Endothelial cell of umbilical vein (primary cell): ENCODE measurements around the gene RAPGEF4.

ENCODE experiments used
- EZH2 ChIP-seq: IDR thresholded peaks from 2 replicates; pipeline ENCODE4 v1.6.1; 2012; ENCODE audit warnings: borderline replicate concordance, low read depth, mild to moderate bottlenecking, moderate library complexity, low read length, inconsistent platforms; ENCODE audit not compliant: severe bottlenecking
- JUN ChIP-seq: IDR thresholded peaks from 2 replicates; pipeline ENCODE4 v1.6.1; 2011; ENCODE audit warnings: borderline replicate concordance, low read depth; ENCODE audit not compliant: insufficient read length, insufficient read depth
- POLR2A ChIP-seq: IDR thresholded peaks from 2 replicates; pipeline ENCODE4 v1.6.1; 2012; ENCODE audit warnings: low read depth, mild to moderate bottlenecking, control low read depth, low read length
- POLR2AphosphoS5 ChIP-seq: IDR thresholded peaks from 2 replicates; pipeline ENCODE4 v1.6.1; 2012; ENCODE audit warnings: low read depth, mild to moderate bottlenecking, control low read depth, low read length, moderate library complexity; ENCODE audit not compliant: insufficient read depth
- TF ChIP-seq, protein P1 (sequence below), 2 donors: IDR thresholded peaks; 1 replicate in 1 of 2; 2 replicates in 1 of 2; pipeline ENCODE4 v1.5.1; 2011; ENCODE audit warnings: low read length in 2 of 2, mild to moderate bottlenecking in 2 of 2, moderate library complexity in 2 of 2, control low read depth in 1 of 2, inconsistent platforms in 1 of 2, low read depth in 1 of 2; ENCODE audit not compliant: insufficient read depth in 1 of 2; ENCODE audit errors: extremely low read depth in 1 of 2

DNA sequence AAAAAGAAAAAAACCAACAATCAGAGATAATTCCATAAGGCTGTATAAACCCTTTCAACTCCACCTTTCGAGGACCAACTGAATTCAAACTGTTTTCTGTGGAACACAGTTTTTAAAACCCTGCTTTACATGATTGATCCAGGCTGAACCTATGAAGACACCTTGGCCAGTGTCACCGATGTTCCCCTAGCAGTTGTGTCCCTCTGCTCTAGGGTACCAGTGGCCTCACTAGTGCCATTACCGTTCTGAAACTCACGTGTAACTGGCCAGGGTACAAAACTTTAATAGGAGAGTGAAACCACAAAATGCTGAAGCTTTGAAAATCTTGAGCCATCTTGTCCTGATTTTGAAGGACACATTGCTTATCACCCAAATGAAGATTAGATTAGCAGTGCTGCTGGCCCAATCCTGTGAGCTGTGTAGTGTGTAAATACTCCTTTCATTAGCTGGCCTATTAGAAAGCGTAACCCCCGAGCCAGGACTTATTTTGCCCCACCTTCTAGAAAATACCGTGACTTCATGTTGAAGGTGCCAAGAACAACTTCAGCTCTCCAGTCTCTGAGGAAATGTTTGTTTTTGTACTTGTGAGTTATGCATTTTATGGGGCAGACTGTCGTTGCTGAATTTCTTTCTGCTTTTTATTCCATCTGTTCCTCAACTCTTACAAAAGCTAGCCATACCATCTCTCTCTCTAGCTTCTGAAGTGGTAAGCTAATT, 192.2 kb downstream of the RAPGEF4 start:
- TF ChIP-seq, protein P1, sequence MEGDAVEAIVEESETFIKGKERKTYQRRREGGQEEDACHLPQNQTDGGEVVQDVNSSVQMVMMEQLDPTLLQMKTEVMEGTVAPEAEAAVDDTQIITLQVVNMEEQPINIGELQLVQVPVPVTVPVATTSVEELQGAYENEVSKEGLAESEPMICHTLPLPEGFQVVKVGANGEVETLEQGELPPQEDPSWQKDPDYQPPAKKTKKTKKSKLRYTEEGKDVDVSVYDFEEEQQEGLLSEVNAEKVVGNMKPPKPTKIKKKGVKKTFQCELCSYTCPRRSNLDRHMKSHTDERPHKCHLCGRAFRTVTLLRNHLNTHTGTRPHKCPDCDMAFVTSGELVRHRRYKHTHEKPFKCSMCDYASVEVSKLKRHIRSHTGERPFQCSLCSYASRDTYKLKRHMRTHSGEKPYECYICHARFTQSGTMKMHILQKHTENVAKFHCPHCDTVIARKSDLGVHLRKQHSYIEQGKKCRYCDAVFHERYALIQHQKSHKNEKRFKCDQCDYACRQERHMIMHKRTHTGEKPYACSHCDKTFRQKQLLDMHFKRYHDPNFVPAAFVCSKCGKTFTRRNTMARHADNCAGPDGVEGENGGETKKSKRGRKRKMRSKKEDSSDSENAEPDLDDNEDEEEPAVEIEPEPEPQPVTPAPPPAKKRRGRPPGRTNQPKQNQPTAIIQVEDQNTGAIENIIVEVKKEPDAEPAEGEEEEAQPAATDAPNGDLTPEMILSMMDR (IDR thresholded peaks at IDR 0.05; ENCODE audit: extremely low read depth in 1 of 2, insufficient read depth in 1 of 2, low read depth in 1 of 2, low read length in 2 of 2): no peak
- no peak for TF ChIP-seq JUN
- TF ChIP-seq EZH2: no peak
- peak; percentile 33 for TF ChIP-seq POLR2AphosphoS5
- TF ChIP-seq POLR2A: no peak
